ENCODE results near the gene XPC.

XPC gene

DNA sequence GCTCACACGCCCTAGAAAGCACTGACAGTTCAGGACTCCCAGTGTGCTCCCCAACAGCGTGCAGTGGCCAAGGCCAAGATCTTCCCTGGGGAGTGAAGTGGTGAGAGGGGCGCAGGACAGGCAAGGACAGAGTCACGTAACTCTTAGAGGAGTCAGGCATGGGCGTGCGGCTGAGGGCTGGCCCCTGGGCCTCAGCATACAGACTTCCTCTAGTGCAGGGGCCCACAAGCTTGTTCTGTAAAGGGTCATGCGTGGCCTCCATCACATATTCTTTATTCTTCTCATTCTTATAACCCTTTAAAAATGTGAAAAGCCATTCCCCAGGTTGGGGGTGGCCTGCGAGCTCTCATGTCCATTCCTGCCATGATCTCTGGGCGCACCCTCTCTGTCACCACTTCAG, 28.3 kb downstream of the XPC start:
- no peak overlapping the region for H3K4me3 ChIP-seq (ENCODE audit: low read depth, low read length)

DNA sequence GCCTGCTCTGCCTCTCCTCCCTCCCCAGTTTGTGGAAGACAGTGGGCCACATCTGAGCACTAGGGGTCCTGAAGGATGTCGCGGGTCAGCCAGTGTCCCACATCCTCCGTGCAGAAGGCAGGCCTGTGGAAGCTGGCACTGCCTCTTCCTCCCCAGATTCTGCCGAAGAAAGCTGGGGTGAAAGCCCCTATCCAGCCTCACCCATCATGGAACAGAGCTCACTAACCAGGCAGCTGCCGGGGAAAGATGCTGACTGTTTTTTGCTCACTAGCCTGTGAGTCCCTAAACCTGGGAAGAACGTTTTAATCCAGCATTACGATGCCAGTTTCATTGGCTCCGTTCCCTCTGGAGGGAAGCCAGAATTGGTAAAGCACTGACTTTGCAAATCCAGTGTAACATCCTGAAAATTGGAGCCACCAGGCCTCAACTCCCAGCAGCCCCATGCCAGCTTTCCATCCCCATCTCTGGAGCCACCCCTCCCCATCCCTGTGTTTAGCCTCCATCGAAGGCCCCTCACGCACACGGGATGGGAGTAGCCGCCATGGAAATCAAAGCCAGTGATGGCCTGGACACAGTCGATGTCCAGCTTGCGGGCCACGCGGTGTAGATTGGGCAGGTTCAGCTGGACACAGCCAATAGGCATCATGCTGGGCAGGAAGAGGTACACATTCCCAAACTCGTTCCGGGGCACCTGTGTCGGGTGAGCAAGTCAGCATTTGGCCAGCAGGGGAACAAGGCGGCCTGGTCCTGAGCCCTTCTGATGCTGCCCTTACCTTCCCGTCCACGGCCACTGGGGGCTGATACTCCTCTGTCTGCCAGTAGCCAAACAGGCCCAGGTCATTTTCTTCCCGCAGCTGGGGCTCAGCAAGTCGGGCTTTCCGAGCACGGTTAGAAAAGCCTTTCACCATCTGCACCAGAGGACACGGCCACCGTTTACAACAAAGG, 30.1 kb downstream of the XPC start:
- H3K4me3 ChIP-seq (ENCODE audit: low read depth, low read length): no peak overlapping the region

DNA sequence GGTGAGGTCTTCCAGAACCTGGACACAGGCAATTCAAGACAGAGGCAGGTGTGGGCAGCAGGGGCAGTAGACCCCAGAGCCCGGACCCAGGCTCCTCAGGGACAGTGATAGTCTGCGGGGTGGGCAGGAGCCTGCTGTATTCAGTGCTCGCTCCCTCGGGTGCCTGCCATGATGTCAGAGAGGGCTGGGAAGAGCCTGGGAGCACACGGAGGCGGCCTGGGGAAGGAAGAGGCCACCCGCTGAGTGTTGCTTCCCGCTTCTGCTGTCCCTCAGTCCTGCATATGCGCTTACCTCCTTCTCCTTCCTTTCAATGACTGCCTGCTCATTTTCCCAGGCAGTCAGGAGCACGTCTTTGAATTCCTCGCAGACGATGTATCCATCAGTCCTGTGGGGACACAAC, 30.8 kb downstream of the XPC start:
- H3K4me3 ChIP-seq (ENCODE audit: low read depth, low read length): no peak overlapping the region

DNA sequence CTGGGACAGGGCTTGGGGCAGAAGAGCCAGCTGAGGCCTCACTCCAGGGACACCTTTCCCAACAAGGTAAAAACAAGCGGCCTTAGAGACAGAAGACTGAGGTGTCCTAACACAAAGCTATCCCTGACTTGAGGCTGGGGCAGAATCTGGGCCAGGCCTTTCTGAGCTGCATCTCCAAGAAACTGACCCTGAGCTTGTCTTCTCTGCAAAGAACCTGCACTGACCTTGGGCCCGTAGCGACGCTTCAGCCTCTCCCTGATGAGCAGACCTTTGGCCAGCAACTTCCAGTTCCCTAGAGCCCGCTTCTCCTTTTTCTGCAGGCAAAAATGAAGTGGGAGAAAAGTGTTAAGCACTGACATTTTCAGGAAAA, 31.4 kb downstream of the XPC start:
- H3K4me3 ChIP-seq (ENCODE audit: low read depth, low read length): no peak overlapping the region

DNA sequence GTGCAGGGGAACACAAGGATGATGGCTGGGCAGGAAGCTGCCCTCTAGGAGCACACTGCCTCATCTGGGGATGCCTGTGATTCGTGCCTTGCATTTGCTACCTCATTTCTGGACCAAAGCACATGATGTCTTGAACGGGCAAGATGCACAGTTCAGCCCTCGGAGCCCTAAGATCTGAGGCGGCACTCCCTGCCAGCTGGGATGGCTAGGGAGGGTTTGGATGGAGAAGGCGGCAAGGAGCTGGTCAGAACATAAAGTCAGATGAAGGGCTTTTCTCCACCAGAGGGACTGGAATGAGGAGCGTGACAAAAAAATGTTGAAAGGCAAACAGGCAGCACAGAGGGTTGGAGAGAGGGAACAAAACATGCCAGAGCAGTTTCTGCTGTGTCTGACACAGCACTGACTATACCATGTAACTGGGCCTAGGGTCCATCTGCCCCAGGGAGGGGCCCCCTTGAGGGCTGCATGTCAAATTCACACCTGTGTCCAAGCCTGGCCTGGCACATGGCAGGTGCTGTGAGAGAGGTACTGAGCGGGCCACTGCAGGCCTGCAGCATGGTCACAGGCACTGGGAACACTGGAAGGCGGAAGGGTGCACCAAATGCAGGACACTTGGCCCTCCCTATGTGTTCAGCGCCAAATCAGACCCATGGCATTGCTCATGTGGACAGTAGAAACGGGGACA, 31.9 kb downstream of the XPC start:
- H3K4me3 ChIP-seq (ENCODE audit: low read depth, low read length): no peak overlapping the region

DNA sequence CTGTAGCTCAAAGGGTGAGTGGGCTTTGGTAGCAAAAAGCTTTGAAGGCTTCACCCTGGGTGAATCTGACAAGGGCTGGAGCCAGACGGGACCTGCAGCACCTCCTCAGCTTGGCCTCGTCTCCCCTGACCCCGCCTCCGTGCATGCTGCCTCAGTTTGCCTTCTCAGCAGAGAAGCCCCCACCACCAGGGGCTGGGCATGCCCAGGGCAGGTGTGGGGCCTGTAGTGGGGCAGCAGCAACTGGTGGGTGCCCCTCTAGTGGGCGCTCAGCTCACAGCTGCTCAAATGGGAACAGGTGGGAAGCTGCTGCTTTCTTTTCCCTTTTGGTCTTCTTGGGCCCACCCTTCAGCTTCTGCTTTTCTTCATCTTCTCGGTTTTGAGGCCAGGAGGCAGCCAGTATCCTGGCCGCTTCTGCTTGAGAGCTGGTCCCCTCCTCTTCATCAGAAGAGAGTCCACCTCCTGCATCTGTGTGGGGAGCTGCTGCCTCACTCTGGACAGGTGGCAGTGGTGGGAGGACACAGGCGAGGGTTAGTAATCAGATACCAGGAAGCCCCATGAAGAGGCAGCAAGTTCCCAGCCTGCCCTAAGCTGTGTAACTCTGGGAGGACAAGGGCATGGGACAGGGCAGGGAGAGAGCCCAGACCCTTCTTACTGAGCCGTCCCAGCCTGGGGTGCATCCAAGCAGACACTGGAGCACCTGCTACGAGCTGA, 32.6 kb downstream of the XPC start:
- no peak overlapping the region for H3K4me3 ChIP-seq (ENCODE audit: low read depth, low read length)

DNA sequence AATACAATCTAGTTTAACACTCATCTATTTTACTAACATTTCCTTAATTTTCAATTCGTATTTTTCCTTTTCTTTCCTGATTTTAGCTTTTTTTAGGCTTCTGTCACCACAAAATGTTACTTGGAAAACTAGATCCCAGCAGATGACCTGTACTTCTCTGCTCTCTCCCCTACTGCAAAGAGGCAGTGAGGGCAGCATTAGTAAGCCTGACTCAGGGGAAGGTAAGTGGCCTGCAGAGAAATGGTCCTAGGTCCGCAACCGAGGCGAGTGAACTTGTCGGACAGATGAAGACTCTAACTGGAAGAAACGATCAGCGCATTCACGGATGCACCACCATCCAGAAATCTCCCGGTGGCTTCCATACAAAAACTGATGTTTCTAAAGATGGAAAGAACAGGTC, 33.2 kb downstream of the XPC start:
- no peak overlapping the region for H3K4me3 ChIP-seq (ENCODE audit: low read depth, low read length)

DNA sequence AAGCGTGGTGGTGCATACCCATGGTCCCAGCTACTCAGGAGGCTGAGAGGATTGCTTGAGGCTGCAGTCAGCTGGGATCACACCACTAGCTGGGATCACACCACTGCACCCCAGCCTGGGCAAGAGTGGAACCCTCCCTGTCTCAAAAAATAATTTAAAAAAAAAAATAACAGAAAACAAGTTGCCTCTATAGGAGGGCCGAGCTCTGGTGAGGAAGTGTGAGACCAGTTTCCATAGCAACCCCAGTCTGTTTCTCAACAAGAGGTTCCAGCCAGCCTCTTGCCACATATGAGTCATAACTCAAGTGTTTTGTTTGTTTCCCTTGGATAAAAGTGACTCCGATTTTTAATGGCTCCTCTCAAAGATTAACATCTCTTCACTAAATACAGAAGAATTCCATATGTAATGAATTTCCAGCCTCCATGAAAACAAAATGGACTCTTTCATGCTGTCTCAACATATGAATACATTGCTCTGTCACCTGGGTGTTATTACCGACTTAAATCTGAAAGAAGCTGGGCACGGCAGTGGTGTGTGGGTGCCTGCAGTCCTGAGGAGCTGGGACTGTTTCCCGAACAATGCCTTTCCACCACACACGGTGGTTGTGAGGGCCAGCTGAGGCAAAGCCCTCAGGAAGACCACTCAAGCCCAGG, 33.9 kb downstream of the XPC start:
- H3K4me3 ChIP-seq (ENCODE audit: low read depth, low read length): no peak overlapping the region

DNA sequence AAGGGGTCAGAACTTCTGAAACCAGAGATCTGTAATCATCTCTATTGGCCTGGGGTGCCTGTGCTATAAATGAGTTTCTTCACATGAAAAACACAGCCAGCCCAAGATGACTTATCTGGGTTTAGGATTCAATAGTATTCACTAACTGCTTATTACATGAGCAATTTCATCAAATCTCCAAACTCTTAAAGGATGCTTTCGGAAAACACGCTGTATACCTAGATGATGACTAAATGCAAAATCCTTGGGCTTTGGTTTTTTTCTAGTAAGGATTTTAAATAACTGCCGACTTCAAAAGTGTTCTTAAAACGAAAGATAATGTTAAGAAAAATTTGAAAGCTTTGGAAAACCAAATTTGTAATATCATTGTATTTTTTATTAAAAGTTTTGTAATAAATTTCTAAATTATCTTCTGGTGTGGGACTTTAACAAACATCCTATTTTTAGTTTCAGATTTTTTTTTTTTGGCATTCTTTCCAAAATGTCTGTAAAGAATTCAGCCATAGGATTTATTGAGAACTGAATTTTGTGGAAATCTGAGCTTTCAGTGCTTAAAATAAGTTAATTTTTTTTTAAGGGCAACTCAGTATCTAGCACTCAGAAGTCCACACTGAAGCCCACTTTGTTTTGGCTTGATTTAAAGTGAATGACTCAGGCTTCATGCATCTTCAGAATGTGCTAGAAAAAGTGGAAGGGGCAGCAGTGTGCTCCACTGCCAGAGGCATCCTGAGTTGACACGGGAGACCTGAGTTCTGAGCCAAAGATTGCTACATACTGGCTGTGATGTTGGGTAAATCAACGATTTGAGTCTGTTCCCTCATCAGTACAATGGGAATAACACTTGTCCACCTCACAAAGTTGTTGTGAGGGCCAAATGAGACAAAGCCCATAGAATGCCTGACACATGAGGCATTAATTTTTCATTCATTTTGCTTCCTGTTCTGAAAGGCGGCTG, 34.9 kb downstream of the XPC start:
- H3K4me3 ChIP-seq (ENCODE audit: low read depth, low read length): no peak overlapping the region

DNA sequence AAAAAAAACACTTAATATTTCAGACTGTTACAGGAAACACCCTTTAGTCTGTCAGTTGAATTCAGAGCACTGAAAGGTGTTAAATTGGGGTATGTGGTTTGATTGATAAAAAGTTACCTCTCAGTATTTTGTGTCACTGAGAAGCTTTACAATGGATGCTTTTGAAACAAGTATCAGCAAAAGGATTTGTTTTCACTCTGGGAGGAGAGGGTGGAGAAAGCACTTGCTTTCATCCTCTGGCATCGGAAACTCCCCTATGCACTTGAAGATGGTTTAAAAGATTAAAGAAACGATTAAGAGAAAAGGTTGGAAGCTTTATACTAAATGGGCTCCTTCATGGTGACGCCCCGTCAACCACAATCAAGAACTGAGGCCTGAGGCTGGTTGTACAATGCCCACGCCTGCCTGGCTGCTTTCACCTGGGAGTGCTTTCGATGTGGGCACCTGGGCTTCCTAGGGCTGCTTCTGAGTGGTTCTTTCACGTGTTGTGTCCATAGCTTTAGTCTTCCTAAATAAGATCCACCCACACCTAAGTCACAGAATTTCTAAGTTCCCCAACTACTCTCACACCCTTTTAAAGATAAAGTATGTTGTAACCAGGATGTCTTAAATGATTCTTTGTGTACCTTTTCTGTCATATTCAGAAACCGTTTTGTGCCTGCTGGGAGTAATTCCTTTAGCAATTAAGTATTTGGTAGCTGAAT, 35.7 kb downstream of the XPC start:
- no peak overlapping the region for H3K4me3 ChIP-seq (ENCODE audit: low read depth, low read length)

DNA sequence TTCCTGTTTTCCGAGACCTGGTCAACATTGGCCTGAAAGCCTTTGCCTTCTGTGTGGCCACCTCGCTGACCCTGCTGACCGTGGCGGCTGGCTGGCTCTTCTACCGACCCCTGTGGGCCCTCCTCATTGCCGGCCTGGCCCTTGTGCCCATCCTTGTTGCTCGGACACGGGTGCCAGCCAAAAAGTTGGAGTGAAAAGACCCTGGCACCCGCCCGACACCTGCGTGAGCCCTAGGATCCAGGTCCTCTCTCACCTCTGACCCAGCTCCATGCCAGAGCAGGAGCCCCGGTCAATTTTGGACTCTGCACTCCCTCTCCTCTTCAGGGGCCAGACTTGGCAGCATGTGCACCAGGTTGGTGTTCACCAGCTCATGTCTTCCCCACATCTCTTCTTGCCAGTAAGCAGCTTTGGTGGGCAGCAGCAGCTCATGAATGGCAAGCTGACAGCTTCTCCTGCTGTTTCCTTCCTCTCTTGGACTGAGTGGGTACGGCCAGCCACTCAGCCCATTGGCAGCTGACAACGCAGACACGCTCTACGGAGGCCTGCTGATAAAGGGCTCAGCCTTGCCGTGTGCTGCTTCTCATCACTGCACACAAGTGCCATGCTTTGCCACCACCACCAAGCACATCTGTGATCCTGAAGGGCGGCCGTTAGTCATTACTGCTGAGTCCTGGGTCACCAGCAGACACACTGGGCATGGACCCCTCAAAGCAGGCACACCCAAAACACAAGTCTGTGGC, 36.6 kb downstream of the XPC start:
- H3K4me3 ChIP-seq (ENCODE audit: low read depth, low read length): no peak overlapping the region

DNA sequence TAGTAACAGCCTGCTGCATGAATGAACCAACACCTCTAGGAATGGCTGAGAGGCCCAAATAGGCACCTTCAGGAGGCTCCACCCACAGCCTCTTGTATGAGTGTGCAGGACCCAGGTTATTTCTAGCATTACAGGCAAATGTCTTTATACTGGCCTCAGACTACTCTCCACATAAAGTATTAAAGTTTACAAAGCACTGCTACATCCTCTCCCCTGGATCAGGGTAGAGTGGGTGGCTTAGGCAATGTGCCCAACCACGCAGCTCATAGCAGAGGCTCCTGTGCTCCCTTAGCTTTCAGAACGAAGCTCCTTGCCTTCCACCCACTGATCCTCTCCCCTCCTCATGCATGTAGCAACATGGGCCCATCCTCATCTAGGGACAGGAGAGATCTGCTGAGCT, 37.3 kb downstream of the XPC start:
- H3K4me3 ChIP-seq (ENCODE audit: low read depth, low read length): no peak overlapping the region

DNA sequence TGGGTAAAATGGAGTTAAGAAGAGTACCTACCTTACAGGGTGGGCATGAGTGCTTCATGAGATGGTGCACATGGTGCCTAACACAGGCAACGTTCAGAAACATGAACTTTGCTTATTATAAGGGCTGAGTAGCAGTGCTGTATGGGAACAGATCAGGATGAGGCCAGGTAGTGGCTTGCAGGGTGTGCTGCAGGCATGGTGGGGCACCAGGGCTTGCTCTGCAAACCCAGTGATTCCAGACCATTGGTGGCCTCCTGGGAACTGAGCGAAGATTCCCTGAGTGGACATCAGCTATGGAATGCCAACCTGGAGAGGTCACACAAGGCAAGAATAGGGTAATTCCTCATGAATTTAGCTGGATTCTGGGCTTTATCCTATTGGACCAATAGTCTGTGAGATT, 37.7 kb downstream of the XPC start:
- no peak overlapping the region for H3K4me3 ChIP-seq (ENCODE audit: low read depth, low read length)

DNA sequence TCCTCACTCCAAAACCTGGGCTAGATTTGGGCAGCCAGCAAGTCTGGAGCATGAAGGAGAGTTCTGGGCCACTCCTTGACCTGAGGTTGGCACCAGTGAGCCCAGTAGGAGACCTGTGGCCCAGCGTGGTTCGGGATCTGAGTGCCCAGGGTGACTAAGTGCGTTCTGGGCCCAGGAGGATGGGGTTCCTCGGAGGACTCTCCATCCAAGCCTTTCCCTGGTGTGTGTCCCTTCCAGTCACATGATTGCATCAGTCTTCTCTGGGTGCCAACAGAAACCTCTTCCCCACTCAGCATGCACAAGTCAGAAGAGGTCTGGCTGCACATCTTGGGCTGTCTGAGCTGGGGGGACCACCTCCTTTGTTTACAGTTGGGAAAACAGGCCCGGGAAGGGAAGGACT, 38.6 kb downstream of the XPC start:
- H3K4me3 ChIP-seq (ENCODE audit: low read depth, low read length): no peak overlapping the region

DNA sequence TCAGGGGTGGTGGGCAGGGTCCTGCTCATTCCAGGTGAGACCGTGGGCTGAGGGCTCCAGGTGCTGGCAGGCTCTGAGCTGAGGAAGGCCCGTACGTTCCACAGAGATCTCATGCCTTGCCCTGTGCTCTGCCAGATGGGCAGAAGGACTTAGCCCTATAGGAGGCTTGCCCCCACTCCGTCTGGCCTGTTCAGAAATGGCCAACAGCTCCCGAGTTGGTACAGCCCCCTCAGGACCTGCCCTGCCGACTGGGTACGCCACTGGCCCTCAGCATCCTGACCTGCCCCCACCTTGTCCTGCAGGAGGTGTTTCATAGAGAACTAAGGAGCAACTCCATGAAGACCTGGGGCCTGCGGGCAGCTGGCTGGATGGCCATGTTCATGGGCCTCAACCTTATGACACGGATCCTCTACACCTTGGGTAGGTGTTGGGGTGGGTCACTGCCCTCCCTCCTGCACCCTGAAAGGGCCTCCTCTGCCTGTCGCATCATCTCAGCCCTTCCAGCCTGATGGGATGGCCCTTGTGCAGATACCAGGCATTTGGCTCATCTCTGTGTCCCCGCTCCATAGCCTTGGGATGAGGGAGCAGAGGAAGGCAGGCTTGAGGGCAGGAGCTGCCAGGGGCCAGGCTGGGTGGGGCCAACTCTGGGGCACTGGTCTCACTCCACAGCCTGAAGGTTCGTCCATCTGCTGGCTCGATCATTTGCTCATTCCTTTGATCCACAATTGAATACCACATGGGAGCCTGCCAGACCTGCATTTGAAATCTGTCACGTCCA, 39.3 kb downstream of the XPC start:
- no peak overlapping the region for H3K4me3 ChIP-seq (ENCODE audit: low read depth, low read length)

DNA sequence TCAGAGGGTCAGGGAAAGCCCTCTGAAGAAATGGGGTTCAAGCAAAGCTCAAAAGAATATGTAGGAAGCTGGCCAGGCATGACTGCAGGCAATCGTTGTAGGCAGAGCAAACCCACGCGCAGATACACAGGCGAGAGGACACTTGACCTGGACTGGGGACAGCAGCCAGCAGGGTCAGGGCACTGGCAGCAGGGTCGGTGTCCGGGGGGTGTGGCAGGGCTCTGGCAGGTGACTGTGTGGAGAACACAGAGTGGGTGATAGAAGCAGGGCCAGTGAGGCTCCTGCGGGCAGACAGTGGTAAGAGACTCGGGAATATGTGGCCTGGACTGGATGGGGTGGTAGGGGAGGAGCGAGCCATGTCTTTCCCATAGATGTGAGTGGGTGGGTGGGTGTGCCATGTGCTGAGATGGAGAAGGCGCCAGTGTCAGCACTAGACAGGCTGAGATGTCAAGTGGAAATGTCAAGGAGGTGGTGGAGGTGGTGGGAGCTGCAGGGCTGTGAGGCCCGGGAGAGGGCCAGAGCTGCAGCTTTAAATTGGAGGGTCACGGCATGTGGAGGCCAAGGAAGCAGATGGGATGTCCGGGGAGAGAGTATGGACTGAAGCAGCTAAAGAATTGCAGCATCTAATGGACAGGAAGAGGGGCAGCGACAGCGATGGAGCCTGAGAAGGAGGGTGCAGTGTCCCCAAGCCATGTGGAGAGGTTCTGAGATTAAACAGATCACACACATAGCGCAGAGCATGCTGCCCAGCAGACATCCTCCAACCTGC, 40.1 kb downstream of the XPC start:
- H3K4me3 ChIP-seq (ENCODE audit: low read depth, low read length): no peak overlapping the region

DNA sequence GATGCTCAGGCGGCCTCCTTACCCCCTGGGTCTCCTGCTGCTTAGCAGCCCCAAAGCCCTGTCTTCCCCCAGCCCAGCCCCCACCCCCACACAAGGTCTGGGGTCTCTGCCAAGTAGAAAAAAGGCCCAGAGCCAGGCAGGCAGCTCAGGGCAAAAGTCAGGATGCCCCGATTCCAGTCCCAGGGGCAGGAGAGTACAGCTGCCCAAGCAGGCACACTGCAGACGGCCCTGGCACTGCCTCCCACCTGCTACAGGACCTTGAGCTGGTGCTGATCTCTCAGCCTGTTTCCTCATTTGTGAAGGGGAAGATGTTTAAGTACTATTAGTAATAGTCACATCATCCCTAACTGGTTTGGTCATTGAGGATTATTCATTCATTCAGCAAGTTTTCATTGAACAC, 41.0 kb downstream of the XPC start:
- no peak overlapping the region for H3K4me3 ChIP-seq (ENCODE audit: low read depth, low read length)
